Neural crest cell (in vitro differentiated cells): ENCODE data around the gene ADARB1. TPM values are rescaled to one million over a fixed set of nuclear protein-coding genes. Genes with fewer than 3 reads are reported as not detected.

Source experiments
- DNase-seq: peaks from one replicate; pipeline ENCODE4 v3.0.0; 2021; ENCODE audit warnings: low read depth, mixed read lengths, low spot score
- H3K27ac Mint-ChIP-seq: one replicate; pipeline ENCODE4 v1.8.0; 2021; ENCODE audit warnings: mild to moderate bottlenecking, mixed read lengths; ENCODE audit not compliant: unreplicated experiment
- H3K27me3 Mint-ChIP-seq: 2 replicates; pipeline ENCODE4 v1.8.0; 2021; ENCODE audit warnings: low read depth, mild to moderate bottlenecking, mixed read lengths
- H3K36me3 Mint-ChIP-seq: 2 replicates; pipeline ENCODE4 v1.8.0; 2021; ENCODE audit warnings: low read depth, mild to moderate bottlenecking, mixed read lengths
- H3K4me1 Mint-ChIP-seq: 2 replicates; pipeline ENCODE4 v1.8.0; 2021; ENCODE audit warnings: mixed read lengths
- H3K4me3 Mint-ChIP-seq: one replicate; pipeline ENCODE4 v1.8.0; 2021; ENCODE audit warnings: mild to moderate bottlenecking, mixed read lengths
- H3K9me3 Mint-ChIP-seq: 2 replicates; pipeline ENCODE4 v1.8.0; 2021; ENCODE audit warnings: mixed read lengths
- CTCF ChIP-seq: fragments of 200-600 bp; sonication (generic); conservative IDR thresholded peaks from 2 replicates; pipeline ENCODE4 v1.5.0; 2021; ENCODE audit warnings: antibody characterized with exemption, mild to moderate bottlenecking
- total RNA-seq: library from RNA; stranded (reverse); gene quantifications from 2 replicates; pipeline ENCODE4 v1.2.1, GENCODE V29; 2021

The ADARB1 gene
- total RNA-seq, 1 donor from 2014 or later = 21.0 TPM

- H3K4me3 Mint-ChIP-seq = no peak overlapping the region
- no peaks in the 10 kb centered on the region for H3K9me3 Mint-ChIP-seq
- H3K27ac Mint-ChIP-seq = no peak overlapping the region
- no peak for DNase-seq
- peaks cover 15% of the 10 kb centered on the region for H3K4me1 Mint-ChIP-seq
- TF ChIP-seq CTCF = no peak
- no peaks in the 10 kb centered on the region for H3K36me3 Mint-ChIP-seq
- peaks cover 26% of the 10 kb centered on the region for H3K27me3 Mint-ChIP-seq
Measured at GRCh38 chr21:45249626-45250025, 175.2 kb downstream of the ADARB1 start.

- Mint-ChIP-seq H3K27me3 (peaks cover 26% of the 10 kb centered on the region), H3K27ac (no peak overlapping the region), H3K9me3 (no peaks in the 10 kb centered on the region), H3K4me3 (no peak overlapping the region), H3K36me3 (no peaks in the 10 kb centered on the region), H3K4me1 (peaks cover 15% of the 10 kb centered on the region)
- TF ChIP-seq CTCF = no peak
- DNase-seq = no peak
Measured at GRCh38 chr21:45250272-45250671, 175.9 kb downstream of the ADARB1 start.

GRCh38 chr21:45250914-45251634 lies 176.7 kb downstream of the ADARB1 start:
- no peaks in the 10 kb centered on the region for H3K9me3 Mint-ChIP-seq
- H3K27ac Mint-ChIP-seq = no peak overlapping the region
- peaks cover 15% of the 10 kb centered on the region for H3K4me1 Mint-ChIP-seq
- DNase-seq = no peak
- peaks cover 25% of the 10 kb centered on the region for H3K27me3 Mint-ChIP-seq
- no peaks in the 10 kb centered on the region for H3K36me3 Mint-ChIP-seq
- no peak for TF ChIP-seq CTCF
- no peak overlapping the region for H3K4me3 Mint-ChIP-seq

GRCh38 chr21:45251635-45252447 lies 177.5 kb downstream of the ADARB1 start:
- no peak for TF ChIP-seq CTCF
- no peak for DNase-seq
- no peaks in the 10 kb centered on the region for H3K36me3 Mint-ChIP-seq
- no peak overlapping the region for H3K27ac Mint-ChIP-seq
- H3K27me3 Mint-ChIP-seq = peaks cover 22% of the 10 kb centered on the region
- no peak overlapping the region for H3K4me3 Mint-ChIP-seq
- no peaks in the 10 kb centered on the region for H3K9me3 Mint-ChIP-seq
- peaks cover 15% of the 10 kb centered on the region for H3K4me1 Mint-ChIP-seq

- no peak overlapping the region for H3K4me3 Mint-ChIP-seq
- H3K9me3 Mint-ChIP-seq = no peaks in the 10 kb centered on the region
- no peaks in the 10 kb centered on the region for H3K36me3 Mint-ChIP-seq
- no peak overlapping the region for H3K27ac Mint-ChIP-seq
- peaks cover 21% of the 10 kb centered on the region for H3K27me3 Mint-ChIP-seq
- no peak for DNase-seq
- no peak for TF ChIP-seq CTCF
- peaks cover 15% of the 10 kb centered on the region for H3K4me1 Mint-ChIP-seq
Measured at GRCh38 chr21:45252448-45252925, 178.1 kb downstream of the ADARB1 start.
